HG03097 (cell line): Measurements from ENCODE around the gene IQCK.

Experiments used
- ATAC-seq: cut with Tn5 transposase; IDR thresholded peaks from one replicate; pipeline ENCODE4 v1.9.1; 2021; ENCODE audit not compliant: unreplicated experiment, low FRiP score

IQCK gene

GRCh38 chr16:19698480-19699465, 19.3 kb upstream of the IQCK start:
- ATAC-seq, result no peak

GRCh38 chr16:19699472-19699871, 18.6 kb upstream of the IQCK start:
- no peak for ATAC-seq

GRCh38 chr16:19700319-19700781, 17.7 kb upstream of the IQCK start:
- ATAC-seq, result no peak

- no peak for ATAC-seq
Observed at GRCh38 chr16:19701091-19701490, 17.0 kb upstream of the IQCK start.

GRCh38 chr16:19703172-19703889, 14.7 kb upstream of the IQCK start:
- ATAC-seq, result no peak

GRCh38 chr16:19704321-19705145, 13.5 kb upstream of the IQCK start:
- ATAC-seq, result no peak

- no peak for ATAC-seq
Observed at GRCh38 chr16:19705146-19705501, 12.9 kb upstream of the IQCK start.

GRCh38 chr16:19705843-19706242, 12.2 kb upstream of the IQCK start:
- no peak for ATAC-seq

- no peak for ATAC-seq
Observed at GRCh38 chr16:19706846-19707245, 11.2 kb upstream of the IQCK start.

- no peak for ATAC-seq
Observed at GRCh38 chr16:19707569-19708295, 10.3 kb upstream of the IQCK start.

- no peak for ATAC-seq
Observed at GRCh38 chr16:19708296-19709205, 9.5 kb upstream of the IQCK start.

- ATAC-seq, result no peak
Observed at GRCh38 chr16:19709381-19710136, 8.5 kb upstream of the IQCK start.

GRCh38 chr16:19710191-19710908, 7.7 kb upstream of the IQCK start:
- ATAC-seq, result no peak

- ATAC-seq, result no peak
Observed at GRCh38 chr16:19710991-19711545, 7.0 kb upstream of the IQCK start.

- no peak for ATAC-seq
Observed at GRCh38 chr16:19711643-19712042, 6.4 kb upstream of the IQCK start.

- no peak for ATAC-seq
Observed at GRCh38 chr16:19712418-19713058, 5.5 kb upstream of the IQCK start.

GRCh38 chr16:19713697-19714096, 4.4 kb upstream of the IQCK start:
- no peak for ATAC-seq
